GM19025 (cell line): Measurements from ENCODE around the gene PTPRQ.

ENCODE experiments used
- ATAC-seq: cut with Tn5 transposase; IDR thresholded peaks from one replicate; pipeline ENCODE4 v1.9.1; 2021; ENCODE audit warnings: mild to moderate bottlenecking, low read depth, moderate library complexity; ENCODE audit not compliant: unreplicated experiment

Gene PTPRQ

GRCh38 chr12:80715713-80716249, 271.7 kb downstream of the PTPRQ start:
- no peak for ATAC-seq

- ATAC-seq = no peak
Measured at GRCh38 chr12:80716696-80717469, 272.8 kb downstream of the PTPRQ start, which contains the start of gene MYF5. MYF5 (plus strand) TSS chr12:80716912; CDS start chr12:80717064, 152 bp downstream.

GRCh38 chr12:80717856-80718255, 273.8 kb downstream of the PTPRQ start:
- no peak for ATAC-seq

GRCh38 chr12:80720516-80720915, 276.5 kb downstream of the PTPRQ start:
- no peak for ATAC-seq

GRCh38 chr12:80721326-80721725, 277.3 kb downstream of the PTPRQ start:
- no peak for ATAC-seq
